GM18951 (cell line): ENCODE data around the gene RNPC3.

ENCODE experiments used
- POLR2A ChIP-seq: IDR thresholded peaks from 4 replicates; pipeline ENCODE4 v1.6.1; 2011; ENCODE audit warnings: mild to moderate bottlenecking; ENCODE audit not compliant: insufficient read length, insufficient read depth; ENCODE audit errors: extremely low read depth
- in situ Hi-C: fragments of 300-500 bp; cut with MboI; formaldehyde crosslinking; loops from one replicate; pipeline ENCODE4 v1.12.0; 2022; ENCODE audit warnings: low sequenced_read_pairs, mixed read lengths, inconsistent platforms; ENCODE audit not compliant: unreplicated experiment

Gene RNPC3

GRCh38 chr1:103525607-103526507 lies at the start of gene RNPC3:
RNPC3 (plus strand) TSS chr1:103525699; CDS start chr1:103526071, 372 bp downstream.
- in situ Hi-C loops: no loop called here
- peak; percentile 66 for TF ChIP-seq POLR2A

- TF ChIP-seq POLR2A: no peak
- in situ Hi-C loops: no loop called here
Observed at GRCh38 chr1:103477101-103477500, 48.4 kb upstream of the RNPC3 start.

GRCh38 chr1:103489935-103490334 lies 35.6 kb upstream of the RNPC3 start:
- in situ Hi-C loops: no loop called here
- no peak for TF ChIP-seq POLR2A

GRCh38 chr1:103492003-103492625 lies 33.4 kb upstream of the RNPC3 start:
- TF ChIP-seq POLR2A: no peak

GRCh38 chr1:103496014-103496635 lies 29.4 kb upstream of the RNPC3 start:
- in situ Hi-C loops: no loop called here
- no peak for TF ChIP-seq POLR2A

More at GRCh38 chr1:103492003-103492625, 33.4 kb upstream of the RNPC3 start:
- in situ Hi-C loops: no loop called here

GRCh38 chr1:103497404-103497803 lies 28.1 kb upstream of the RNPC3 start:
- in situ Hi-C loops: no loop called here
- TF ChIP-seq POLR2A: no peak

- TF ChIP-seq POLR2A: no peak
- in situ Hi-C loops: loop anchor here (25.0 kb wide), 1 partner anchor 397 kb away; the partner anchor contains the start of gene COL11A1
Observed at GRCh38 chr1:103509250-103509649, 16.2 kb upstream of the RNPC3 start.

- in situ Hi-C loops: loop anchor here (25.0 kb wide), 1 partner anchor 401 kb away; the partner anchor contains the start of gene COL11A1
- no peak for TF ChIP-seq POLR2A
Observed at GRCh38 chr1:103513711-103514110, 11.8 kb upstream of the RNPC3 start.

GRCh38 chr1:103514920-103515503 lies 10.5 kb upstream of the RNPC3 start:
- in situ Hi-C loops: loop anchor here (25.0 kb wide), 1 partner anchor 403 kb away; the partner anchor contains the start of gene COL11A1
- no peak for TF ChIP-seq POLR2A

GRCh38 chr1:103516283-103516682 lies 9.2 kb upstream of the RNPC3 start:
- TF ChIP-seq POLR2A: no peak
- in situ Hi-C loops: loop anchor here (25.0 kb wide), 1 partner anchor 404 kb away; the partner anchor contains the start of gene COL11A1

GRCh38 chr1:103516693-103517092 lies 8.8 kb upstream of the RNPC3 start:
- TF ChIP-seq POLR2A: no peak
- in situ Hi-C loops: loop anchor here (25.0 kb wide), 1 partner anchor 404 kb away; the partner anchor contains the start of gene COL11A1

GRCh38 chr1:103517380-103518047 lies 8.0 kb upstream of the RNPC3 start:
- no peak for TF ChIP-seq POLR2A
- in situ Hi-C loops: loop anchor here (25.0 kb wide), 1 partner anchor 405 kb away; the partner anchor contains the start of gene COL11A1
